IMR-90 (cell line): ENCODE data around the gene H2BK1. TPM values are rescaled to one million over a fixed set of nuclear protein-coding genes. Genes with fewer than 3 reads are reported as not detected.

ENCODE experiments used
- polyA plus RNA-seq, 3 experiments: library from polyadenylated mRNA; depleted of rRNA; stranded (reverse); fragments of >200 nt; gene quantifications; 2 replicates each; pipeline ENCODE4 v1.2.3, GENCODE V29; 2012; ENCODE audit warnings: low replicate concordance in 1 of 3
- total RNA-seq: library from RNA; depleted of rRNA; stranded (reverse); fragments of >200 nt; gene quantifications from 2 replicates; pipeline ENCODE4 v1.2.3, GENCODE V29; 2012; rRNA removed

Gene H2BK1
- total and polyA plus RNA-seq, 2 of the 4 experiments (the other 2 are of a cell fraction), result not detected

Other genes with a start within 250 kb of the H2BK1 start
- gene KCNH2, start 232.2 kb downstream of the H2BK1 start, total RNA-seq, result 0.56 and 0.90 TPM in 2 replicates
- gene KCNH2, start 232.2 kb downstream of the H2BK1 start, polyA plus RNA-seq (2012; rRNA removed), result 1.6 and 2.1 TPM in 2 replicates
- gene NOS3, start 219.5 kb downstream of the H2BK1 start, total RNA-seq, result 0.28 and 0.72 TPM in 2 replicates
- 2.0 and 2.9 TPM in 2 replicates for gene NOS3, start 219.5 kb downstream of the H2BK1 start, polyA plus RNA-seq (2012; rRNA removed)
- 0.18 TPM in 1 of 2 replicates, not detected in the other for gene ATG9B, start 186.0 kb downstream of the H2BK1 start, total RNA-seq
- gene ATG9B, start 186.0 kb downstream of the H2BK1 start, polyA plus RNA-seq (2012; rRNA removed), result 0.91 and 1.1 TPM in 2 replicates
- gene ABCB8, start 182.0 kb downstream of the H2BK1 start, total RNA-seq, result 14.7 and 16.3 TPM in 2 replicates
- 26.8 and 27.5 TPM in 2 replicates for gene ABCB8, start 182.0 kb downstream of the H2BK1 start, polyA plus RNA-seq (2012; rRNA removed)
- gene ASIC3, start 162.0 kb downstream of the H2BK1 start, total RNA-seq, result not detected in 2 replicates
- gene ASIC3, start 162.0 kb downstream of the H2BK1 start, polyA plus RNA-seq (2012; rRNA removed), result 0.70 and 0.74 TPM in 2 replicates
- gene CDK5, start 152.6 kb downstream of the H2BK1 start, total RNA-seq, result 22.4 and 24.7 TPM in 2 replicates
- gene CDK5, start 152.6 kb downstream of the H2BK1 start, polyA plus RNA-seq (2012; rRNA removed), result 34.8 and 45.6 TPM in 2 replicates
- gene SLC4A2, start 150.9 kb downstream of the H2BK1 start, total RNA-seq, result 25.3 and 29.6 TPM in 2 replicates
- gene SLC4A2, start 150.9 kb downstream of the H2BK1 start, polyA plus RNA-seq (2012; rRNA removed), result 91.0 and 112 TPM in 2 replicates
- 41.9 and 53.8 TPM in 2 replicates for gene FASTK, start 129.7 kb downstream of the H2BK1 start, total RNA-seq
- gene FASTK, start 129.7 kb downstream of the H2BK1 start, polyA plus RNA-seq (2012; rRNA removed), result 115 and 127 TPM in 2 replicates
- 6.8 and 7.8 TPM in 2 replicates for gene TMUB1, start 127.0 kb downstream of the H2BK1 start, total RNA-seq
- gene TMUB1, start 127.0 kb downstream of the H2BK1 start, polyA plus RNA-seq (2012; rRNA removed), result 29.8 and 38.3 TPM in 2 replicates
- gene AGAP3, start 124.0 kb downstream of the H2BK1 start, total RNA-seq, result 33.3 and 35.3 TPM in 2 replicates
- 93.9 and 99.5 TPM in 2 replicates for gene AGAP3, start 124.0 kb downstream of the H2BK1 start, polyA plus RNA-seq (2012; rRNA removed)
- not detected in 2 replicates for gene GBX1, start 42.8 kb downstream of the H2BK1 start, total RNA-seq
- gene GBX1, start 42.8 kb downstream of the H2BK1 start, polyA plus RNA-seq (2012; rRNA removed), result not detected in 2 replicates
- not detected in 2 replicates for gene ASB10, start 23.2 kb downstream of the H2BK1 start, total RNA-seq
- gene ASB10, start 23.2 kb downstream of the H2BK1 start, polyA plus RNA-seq (2012; rRNA removed), result not detected in 2 replicates
- 100 and 103 TPM in 2 replicates for gene ABCF2, start 16.7 kb upstream of the H2BK1 start, total RNA-seq
- gene ABCF2, start 16.7 kb upstream of the H2BK1 start, polyA plus RNA-seq (2012; rRNA removed), result 40.3 and 46.2 TPM in 2 replicates
- gene CHPF2, start 22.0 kb upstream of the H2BK1 start, total RNA-seq, result 26.2 and 26.9 TPM in 2 replicates
- gene CHPF2, start 22.0 kb upstream of the H2BK1 start, polyA plus RNA-seq (2012; rRNA removed), result 77.0 and 80.0 TPM in 2 replicates
- gene SMARCD3, start 38.2 kb upstream of the H2BK1 start, total RNA-seq, result 33.1 and 37.5 TPM in 2 replicates
- gene SMARCD3, start 38.2 kb upstream of the H2BK1 start, polyA plus RNA-seq (2012; rRNA removed), result 43.8 and 48.5 TPM in 2 replicates
- 20.1 and 31.9 TPM in 2 replicates for gene NUB1, start 131.3 kb upstream of the H2BK1 start, total RNA-seq
- 27.2 and 29.7 TPM in 2 replicates for gene NUB1, start 131.3 kb upstream of the H2BK1 start, polyA plus RNA-seq (2012; rRNA removed)
- not detected in 2 replicates for gene WDR86, start 199.6 kb upstream of the H2BK1 start, total RNA-seq
- not detected in 2 replicates for gene WDR86, start 199.6 kb upstream of the H2BK1 start, polyA plus RNA-seq (2012; rRNA removed)
- gene CRYGN, start 229.7 kb upstream of the H2BK1 start, total RNA-seq, result not detected in 2 replicates
- not detected in 2 replicates for gene CRYGN, start 229.7 kb upstream of the H2BK1 start, polyA plus RNA-seq (2012; rRNA removed)